Fibroblast of villous mesenchyme (primary cell): ENCODE results near the gene IL3. TPM values are rescaled to one million over a fixed set of nuclear protein-coding genes. Genes with fewer than 3 reads are reported as not detected.

Experiments
- DNase-seq: peaks from one replicate; pipeline ENCODE4 v3.0.0-alpha.2; 2010; ENCODE audit warnings: low read depth
- H3K4me3 ChIP-seq: 2 replicates; pipeline ENCODE4 v1.5.1; 2011; ENCODE audit warnings: low read depth, mild to moderate bottlenecking, low read length
- total RNA-seq: library from RNA; depleted of rRNA; stranded (reverse); fragments of >200 nt; gene quantifications from 2 replicates; pipeline ENCODE4 v1.2.3, GENCODE V29; 2012
- TF ChIP-seq, protein P1 (sequence below): IDR thresholded peaks from 2 replicates; pipeline ENCODE4 v1.5.1; 2012; ENCODE audit warnings: low read depth, mild to moderate bottlenecking, low read length; ENCODE audit not compliant: insufficient read depth

Gene IL3
- total RNA-seq, 1 donor: not detected

DNA sequence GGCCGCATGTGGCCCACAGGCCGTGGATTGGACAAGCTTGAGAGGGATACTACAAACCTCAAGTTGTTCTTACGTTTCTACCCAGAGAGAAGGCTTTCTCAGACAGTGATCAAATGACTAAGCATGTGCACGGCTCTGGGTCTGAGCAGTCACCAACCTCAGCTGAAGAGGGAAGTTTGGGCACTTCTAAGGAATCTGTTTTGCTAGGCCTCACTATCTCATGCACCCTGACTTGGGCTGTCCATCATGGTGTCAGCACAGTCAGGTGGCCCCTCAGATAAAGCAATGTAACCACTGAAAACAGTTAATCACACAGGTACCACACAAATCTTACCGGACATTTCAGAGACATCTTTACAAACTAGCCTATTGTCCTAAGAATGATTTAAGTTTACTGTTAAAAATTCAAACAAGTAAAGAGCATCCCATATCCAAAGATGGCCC, 37.7 kb downstream of the IL3 start:
- TF ChIP-seq, protein P1, sequence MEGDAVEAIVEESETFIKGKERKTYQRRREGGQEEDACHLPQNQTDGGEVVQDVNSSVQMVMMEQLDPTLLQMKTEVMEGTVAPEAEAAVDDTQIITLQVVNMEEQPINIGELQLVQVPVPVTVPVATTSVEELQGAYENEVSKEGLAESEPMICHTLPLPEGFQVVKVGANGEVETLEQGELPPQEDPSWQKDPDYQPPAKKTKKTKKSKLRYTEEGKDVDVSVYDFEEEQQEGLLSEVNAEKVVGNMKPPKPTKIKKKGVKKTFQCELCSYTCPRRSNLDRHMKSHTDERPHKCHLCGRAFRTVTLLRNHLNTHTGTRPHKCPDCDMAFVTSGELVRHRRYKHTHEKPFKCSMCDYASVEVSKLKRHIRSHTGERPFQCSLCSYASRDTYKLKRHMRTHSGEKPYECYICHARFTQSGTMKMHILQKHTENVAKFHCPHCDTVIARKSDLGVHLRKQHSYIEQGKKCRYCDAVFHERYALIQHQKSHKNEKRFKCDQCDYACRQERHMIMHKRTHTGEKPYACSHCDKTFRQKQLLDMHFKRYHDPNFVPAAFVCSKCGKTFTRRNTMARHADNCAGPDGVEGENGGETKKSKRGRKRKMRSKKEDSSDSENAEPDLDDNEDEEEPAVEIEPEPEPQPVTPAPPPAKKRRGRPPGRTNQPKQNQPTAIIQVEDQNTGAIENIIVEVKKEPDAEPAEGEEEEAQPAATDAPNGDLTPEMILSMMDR: no peak
- H3K4me3 ChIP-seq: no peak overlapping the region
- DNase-seq: no peak

DNA sequence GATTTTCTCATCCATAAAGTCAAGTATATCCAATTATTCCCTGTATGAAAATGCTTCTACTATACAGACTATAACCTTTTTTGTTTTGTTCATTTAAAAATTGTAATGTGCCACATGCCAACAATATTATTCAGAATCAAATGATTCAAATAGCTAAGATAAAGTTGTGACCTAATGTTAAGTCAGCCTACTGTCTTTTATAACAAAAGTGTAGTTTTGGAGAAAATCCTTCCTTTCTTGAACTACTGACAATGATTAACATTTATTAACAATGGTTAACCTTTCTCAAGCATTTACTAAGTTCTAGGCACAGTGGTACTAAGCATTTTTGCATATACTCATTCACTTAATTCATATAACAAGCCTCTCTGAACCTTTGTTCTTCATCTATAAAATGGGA, 38.2 kb downstream of the IL3 start:
- TF ChIP-seq, protein P1: no peak
- DNase-seq: no peak
- no peak overlapping the region for H3K4me3 ChIP-seq

DNA sequence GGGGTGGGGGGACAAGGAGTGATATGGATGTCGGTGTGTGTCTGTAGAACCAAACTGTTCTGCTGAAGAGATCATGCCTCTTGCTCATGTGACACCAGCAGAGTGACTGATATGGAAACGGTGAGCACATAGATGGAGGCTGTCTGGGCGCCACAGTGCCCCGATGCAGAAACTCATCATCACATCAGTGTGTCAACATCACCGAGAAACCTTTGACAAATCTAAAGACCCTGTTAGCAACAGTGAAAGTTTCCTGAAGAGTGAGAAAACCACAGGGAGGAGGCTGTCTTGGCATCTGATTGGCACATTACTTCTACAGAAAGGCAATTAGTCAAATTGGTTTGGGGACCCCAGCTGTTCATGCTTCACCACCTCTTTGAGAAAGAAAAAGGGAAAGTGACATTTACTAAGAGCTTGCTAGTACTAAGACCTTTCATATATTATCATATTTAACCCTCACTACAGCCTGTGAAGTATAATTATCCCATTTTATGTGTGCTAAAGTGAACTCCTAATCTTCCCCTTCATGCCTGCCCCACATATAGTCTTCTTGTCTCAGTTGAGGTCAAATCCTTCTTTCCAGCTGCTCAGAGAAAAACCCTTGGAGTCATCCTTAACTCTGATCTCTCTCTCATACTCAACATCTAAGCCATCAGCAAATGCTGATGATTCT, 38.8 kb downstream of the IL3 start:
- DNase-seq: no peak
- TF ChIP-seq, protein P1: no peak
- no peak overlapping the region for H3K4me3 ChIP-seq

DNA sequence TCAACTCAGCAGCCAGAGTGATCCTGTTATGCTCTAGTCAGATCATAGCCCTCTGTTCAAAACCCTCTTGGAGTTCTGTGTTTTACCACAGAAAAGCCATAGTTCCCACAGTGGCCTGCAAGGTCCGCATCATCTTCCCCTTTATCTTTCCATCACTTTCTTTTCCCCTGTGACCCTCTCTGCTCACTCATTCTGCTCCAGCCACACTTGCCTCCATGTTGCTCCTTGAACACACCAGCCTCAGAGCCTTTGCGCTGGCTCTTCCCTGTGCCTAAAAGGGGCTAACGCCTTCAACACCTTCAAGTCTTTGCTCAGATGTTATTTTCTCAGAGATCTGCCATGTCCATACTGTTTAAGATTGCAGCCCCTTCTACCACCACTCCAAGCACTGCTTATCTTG, 39.5 kb downstream of the IL3 start:
- H3K4me3 ChIP-seq: no peak overlapping the region
- TF ChIP-seq, protein P1: no peak
- no peak for DNase-seq

DNA sequence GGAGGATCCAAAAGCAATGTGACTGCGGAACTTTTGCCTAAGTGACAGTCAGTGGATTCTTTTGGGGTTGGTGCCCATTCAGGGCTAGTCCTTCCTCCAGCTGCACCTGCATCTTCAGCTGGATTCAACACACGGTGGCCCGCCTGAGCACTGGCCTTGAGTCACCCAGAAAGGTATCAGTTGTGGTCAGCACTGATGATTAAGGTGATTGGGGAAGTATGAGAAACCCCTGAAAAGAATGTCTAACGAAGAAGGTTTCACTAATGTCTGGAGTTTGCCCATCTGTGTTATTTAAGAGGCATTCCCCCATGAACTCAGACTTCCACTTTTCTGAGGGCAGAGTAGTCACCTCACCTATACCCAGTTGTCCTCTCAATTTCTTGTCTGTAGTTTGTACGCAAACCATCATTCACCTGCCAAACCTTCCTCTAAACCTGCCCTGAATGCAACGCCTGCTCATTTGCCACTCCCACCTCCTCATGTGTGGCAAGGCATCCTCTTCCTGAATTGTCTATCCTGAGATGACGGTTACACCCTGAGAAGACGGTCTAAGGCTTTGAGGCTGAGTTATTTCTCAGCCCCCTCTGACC, 40.3 kb downstream of the IL3 start:
- no peak for DNase-seq
- TF ChIP-seq, protein P1: no peak
- no peak overlapping the region for H3K4me3 ChIP-seq

DNA sequence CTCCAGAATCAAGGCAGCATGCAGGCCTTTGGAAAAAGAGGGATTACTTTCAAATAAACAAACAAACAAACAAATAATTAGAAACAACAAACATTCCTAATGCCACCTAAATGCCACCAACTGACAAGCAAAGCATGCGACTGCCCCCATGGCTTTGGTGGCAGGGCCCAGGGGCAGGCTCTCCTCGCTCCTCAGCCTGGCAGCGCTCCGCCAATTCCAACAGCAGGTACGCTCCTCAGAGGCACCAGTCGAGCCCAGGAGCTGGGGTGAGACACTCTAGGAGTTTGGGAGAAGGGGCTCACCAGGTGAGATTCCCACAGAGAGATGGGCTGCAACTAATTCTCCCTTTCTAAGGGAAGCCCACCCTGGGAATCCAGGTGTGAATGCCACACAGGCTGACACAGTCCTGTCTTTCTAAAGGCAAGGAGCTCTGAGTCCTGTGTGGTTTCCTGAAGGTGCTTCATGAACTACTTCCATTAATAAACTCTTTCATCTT, 41.0 kb downstream of the IL3 start:
- H3K4me3 ChIP-seq: no peak overlapping the region
- no peak for DNase-seq
- TF ChIP-seq, protein P1: no peak
